CD14-positive monocyte (primary cell): ENCODE data around the gene EXT2. TPM values are rescaled to one million over a fixed set of nuclear protein-coding genes. Genes with fewer than 3 reads are reported as not detected.

Source experiments
- DNase-seq, 3 donors: peaks; one replicate each; pipeline ENCODE4 v3.0.0-alpha.2; 2011 to 2022
- H2AFZ ChIP-seq: 2 replicates; pipeline ENCODE4 v1.6.0; 2012; ENCODE audit warnings: mild to moderate bottlenecking, low read depth, low read length, inconsistent platforms; ENCODE audit not compliant: insufficient read depth, poor library complexity, severe bottlenecking
- H3K27ac ChIP-seq, 2 donors: 1 replicate in 1 of 2; 2 replicates in 1 of 2; pipeline ENCODE4 v1.5.1; 2012 to 2013; ENCODE audit warnings: low read length in 2 of 2, control low read depth in 1 of 2, inconsistent platforms in 1 of 2, low read depth in 1 of 2, mild to moderate bottlenecking in 1 of 2
- H3K27me3 ChIP-seq, 2 donors: one replicate each; pipeline versions ENCODE4 v1.6.0 to v1.6.1; 2011 to 2013; ENCODE audit warnings: low read length in 2 of 2; ENCODE audit not compliant: control insufficient read depth in 2 of 2, insufficient read depth in 2 of 2
- H3K36me3 ChIP-seq, 2 donors: replicated peaks in 1 of 2; 1 replicate in 1 of 2; 2 replicates in 1 of 2; pipeline versions ENCODE4 v1.5.1 to v1.6.1; 2012 to 2013; ENCODE audit warnings: low read length in 2 of 2, control low read depth in 1 of 2, inconsistent platforms in 1 of 2, mild to moderate bottlenecking in 1 of 2; ENCODE audit not compliant: insufficient read depth in 2 of 2, control insufficient read depth in 1 of 2
- H3K4me1 ChIP-seq, 2 donors: 1 replicate in 1 of 2; 2 replicates in 1 of 2; pipeline versions ENCODE4 v1.5.1 to v1.6.1; 2012 to 2013; ENCODE audit warnings: low read length in 2 of 2, control low read depth in 1 of 2, inconsistent platforms in 1 of 2, mild to moderate bottlenecking in 1 of 2, moderate library complexity in 1 of 2; ENCODE audit not compliant: insufficient read depth in 2 of 2, control insufficient read depth in 1 of 2
- H3K4me2 ChIP-seq: replicated peaks from 2 replicates; pipeline ENCODE3; 2012; ENCODE audit warnings: low read length, moderate library complexity, mild to moderate bottlenecking; ENCODE audit not compliant: poor library complexity, severe bottlenecking; ENCODE audit errors: extremely low read depth
- H3K4me3 ChIP-seq, 3 experiments: fragments of 200-600 bp in 1 of 3; sonication (generic) in 1 of 3; replicated peaks in 1 of 3; 1 replicate in 2 of 3; 2 replicates in 1 of 3; pipeline ENCODE4 v1.5.1; 2011 to 2013; ENCODE audit warnings: low read length in 3 of 3, mild to moderate bottlenecking in 3 of 3, control low read depth in 2 of 3, low read depth in 2 of 3, inconsistent platforms in 1 of 3, moderate library complexity in 1 of 3
- H3K79me2 ChIP-seq: 2 replicates; pipeline ENCODE4 v1.6.0; 2012; ENCODE audit warnings: mild to moderate bottlenecking, control low read depth, inconsistent platforms, low read length, moderate library complexity; ENCODE audit not compliant: insufficient read depth
- H3K9ac ChIP-seq: 2 replicates; pipeline ENCODE4 v1.6.0; 2017; ENCODE audit warnings: low read length, mild to moderate bottlenecking; ENCODE audit not compliant: insufficient read depth, poor library complexity, severe bottlenecking
- H3K9me3 ChIP-seq, 2 donors: replicated peaks in 1 of 2; 1 replicate in 1 of 2; 2 replicates in 1 of 2; pipeline versions ENCODE4 v1.5.1 to v1.6.1; 2012 to 2013; ENCODE audit warnings: low read length in 2 of 2, control low read depth in 1 of 2; ENCODE audit not compliant: control insufficient read depth in 1 of 2, insufficient read depth in 1 of 2
- H4K20me1 ChIP-seq: 2 replicates; pipeline ENCODE4 v1.6.0; 2012; ENCODE audit warnings: mild to moderate bottlenecking, low read length, control low read depth, moderate library complexity; ENCODE audit not compliant: insufficient read depth
- H3K27ac Mint-ChIP-seq, 7 donors: one replicate each; pipeline ENCODE4 v1.8.0; 2020; ENCODE audit warnings: mild to moderate bottlenecking in 7 of 7, mixed read lengths in 7 of 7, moderate library complexity in 6 of 7, inconsistent platforms in 2 of 7
- H3K27me3 Mint-ChIP-seq, 3 donors: one replicate each; pipeline ENCODE4 v1.8.0; 2021 to 2022; ENCODE audit warnings: low read depth in 3 of 3, mild to moderate bottlenecking in 3 of 3, mixed read lengths in 3 of 3, moderate library complexity in 3 of 3, inconsistent platforms in 1 of 3
- H3K36me3 Mint-ChIP-seq, 2 donors: one replicate each; pipeline ENCODE4 v1.8.0; 2020; ENCODE audit warnings: mixed read lengths in 2 of 2, inconsistent platforms in 1 of 2, mild to moderate bottlenecking in 1 of 2
- H3K4me1 Mint-ChIP-seq: one replicate; pipeline ENCODE4 v1.8.0; 2020; ENCODE audit warnings: mild to moderate bottlenecking, mixed read lengths
- H3K4me3 Mint-ChIP-seq, 2 donors: one replicate each; pipeline ENCODE4 v1.8.0; 2020; ENCODE audit warnings: mild to moderate bottlenecking in 2 of 2, mixed read lengths in 2 of 2, moderate library complexity in 1 of 2
- H3K9me3 Mint-ChIP-seq, 7 donors: one replicate each; pipeline ENCODE4 v1.8.0; 2020 to 2022; ENCODE audit warnings: mixed read lengths in 7 of 7, mild to moderate bottlenecking in 6 of 7, moderate library complexity in 6 of 7, inconsistent platforms in 2 of 7
- WGBS: methylation state at CpG from one replicate; pipeline ENCODE4 v1.1.5; 2013; ENCODE audit warnings: missing lambda C conversion rate; ENCODE audit not compliant: insufficient coverage; 5-methylcytosine and 5-hydroxymethylcytosine counted together
- intact Hi-C, 2 donors: fragments of 100-400 bp; cut with micrococcal nuclease; formaldehyde crosslinking; loops; one replicate each; pipeline versions ENCODE4 v1.15.0 to v1.15.1; 2023
- polyA plus RNA-seq, 3 donors: library from polyadenylated mRNA; depleted of rRNA in 1 of 3; unstranded in 2 of 3; stranded (reverse) in 1 of 3; fragments of 300-500 nt in 2 of 3; fragments of >200 nt in 1 of 3; fragmentation: Illumina TruSeq in 2 of 3; gene quantifications; 1 replicate in 2 of 3; 2 replicates in 1 of 3; pipeline ENCODE4 v1.2.3, GENCODE V29; 2012 to 2021
- TF ChIP-seq, protein P1 (sequence below): fragments of 200-600 bp; IDR thresholded peaks from one replicate; pipeline ENCODE4 v1.8.0; 2022; ENCODE audit warnings: antibody characterized with exemption, mild to moderate bottlenecking

The EXT2 gene
- polyA plus RNA-seq, 3 donors = 17.2 to 41.1 (median 34.2) TPM

DNA sequence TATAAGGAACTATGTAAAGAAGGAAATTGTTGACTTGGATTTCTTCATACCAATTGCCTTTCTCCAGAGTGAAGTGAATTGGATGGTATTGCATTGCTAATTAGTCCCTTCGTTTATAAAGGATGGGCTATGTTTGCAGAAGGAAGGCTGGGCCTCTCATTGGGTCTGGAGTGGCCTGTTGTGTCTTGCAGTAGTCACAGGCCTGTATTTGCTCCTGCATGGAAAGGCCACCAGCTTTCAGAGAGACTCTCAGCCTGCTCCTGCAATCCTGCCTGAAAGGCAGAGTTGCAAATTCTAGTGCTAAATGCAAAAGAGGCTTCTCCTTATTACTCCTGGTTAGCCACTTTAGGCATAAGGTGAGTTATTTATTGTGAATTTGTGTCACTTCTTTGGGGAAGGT, 103.8 kb downstream of the EXT2 start:
- Histone ChIP-seq H3K4me3 (no peak overlapping the region), H3K9ac (no peak overlapping the region), H3K27ac (no peak overlapping the region), H3K9me3 (peaks cover 0 to 3% of the 10 kb centered on the region in 2 donors), H4K20me1 (no peaks in the 10 kb centered on the region), H3K4me1 (no peaks in the 10 kb centered on the region), H3K79me2 (no peaks in the 10 kb centered on the region), H2AFZ (no peak overlapping the region), H3K27me3 (no peaks in the 10 kb centered on the region), H3K4me2 (no peak overlapping the region), H3K36me3 (peaks cover 2 to 46% of the 10 kb centered on the region in 2 donors)
- TF ChIP-seq, protein P1, sequence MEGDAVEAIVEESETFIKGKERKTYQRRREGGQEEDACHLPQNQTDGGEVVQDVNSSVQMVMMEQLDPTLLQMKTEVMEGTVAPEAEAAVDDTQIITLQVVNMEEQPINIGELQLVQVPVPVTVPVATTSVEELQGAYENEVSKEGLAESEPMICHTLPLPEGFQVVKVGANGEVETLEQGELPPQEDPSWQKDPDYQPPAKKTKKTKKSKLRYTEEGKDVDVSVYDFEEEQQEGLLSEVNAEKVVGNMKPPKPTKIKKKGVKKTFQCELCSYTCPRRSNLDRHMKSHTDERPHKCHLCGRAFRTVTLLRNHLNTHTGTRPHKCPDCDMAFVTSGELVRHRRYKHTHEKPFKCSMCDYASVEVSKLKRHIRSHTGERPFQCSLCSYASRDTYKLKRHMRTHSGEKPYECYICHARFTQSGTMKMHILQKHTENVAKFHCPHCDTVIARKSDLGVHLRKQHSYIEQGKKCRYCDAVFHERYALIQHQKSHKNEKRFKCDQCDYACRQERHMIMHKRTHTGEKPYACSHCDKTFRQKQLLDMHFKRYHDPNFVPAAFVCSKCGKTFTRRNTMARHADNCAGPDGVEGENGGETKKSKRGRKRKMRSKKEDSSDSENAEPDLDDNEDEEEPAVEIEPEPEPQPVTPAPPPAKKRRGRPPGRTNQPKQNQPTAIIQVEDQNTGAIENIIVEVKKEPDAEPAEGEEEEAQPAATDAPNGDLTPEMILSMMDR = no peak
- 67% methylated on average over 1 of the region's 1 CpG for WGBS
- intact Hi-C loops = no loop called here
- peaks cover 0 to 13% (median 5%) of the 10 kb centered on the region in 7 donors for H3K9me3 Mint-ChIP-seq
- DNase-seq = no peak
- H3K27me3 Mint-ChIP-seq = no peaks in the 10 kb centered on the region
- H3K4me3 Mint-ChIP-seq = no peak overlapping the region
- H3K36me3 Mint-ChIP-seq = peaks cover 45 to 61% of the 10 kb centered on the region in 2 donors
- H3K4me1 Mint-ChIP-seq = peaks cover 5% of the 10 kb centered on the region
- no peak overlapping the region for H3K27ac Mint-ChIP-seq

DNA sequence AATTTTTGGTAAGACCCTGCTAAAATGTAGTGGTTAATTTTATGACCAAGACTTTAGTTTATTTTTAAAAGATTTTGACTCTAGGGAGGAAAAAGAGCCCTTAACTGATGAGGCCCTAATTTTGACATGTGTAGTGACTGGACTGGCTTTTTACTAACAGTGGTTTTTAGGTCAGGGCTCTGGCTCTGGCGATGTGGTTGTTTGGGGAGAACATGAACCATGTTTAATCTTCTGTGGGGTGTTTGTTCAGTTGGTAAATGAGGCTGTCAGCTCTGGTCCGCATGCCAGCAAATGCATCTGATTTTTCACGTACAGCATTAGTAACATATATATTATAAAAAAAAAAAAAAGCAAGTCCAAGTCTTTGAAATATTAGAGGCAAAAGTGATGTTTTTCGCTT, 104.3 kb downstream of the EXT2 start:
- peaks cover 5% of the 10 kb centered on the region for H3K4me1 Mint-ChIP-seq
- peaks cover 0 to 12% (median 4%) of the 10 kb centered on the region in 7 donors for H3K9me3 Mint-ChIP-seq
- intact Hi-C loops = no loop called here
- peaks cover 0 to 3% of the 10 kb centered on the region in 2 donors for H3K9me3 ChIP-seq
- WGBS = no CpG with 5 or more reads among the region's 4 CpGs
- H3K27me3 ChIP-seq = no peaks in the 10 kb centered on the region
- H3K36me3 ChIP-seq = peaks cover 2 to 46% of the 10 kb centered on the region in 2 donors
- H3K27me3 Mint-ChIP-seq = no peaks in the 10 kb centered on the region
- H2AFZ ChIP-seq = no peak overlapping the region
- H3K36me3 Mint-ChIP-seq = peaks cover 43 to 58% of the 10 kb centered on the region in 2 donors
- H3K4me2 ChIP-seq = no peak overlapping the region
- H3K4me3 Mint-ChIP-seq = no peak overlapping the region
- no peak overlapping the region for H3K27ac Mint-ChIP-seq
- no peaks in the 10 kb centered on the region for H3K4me1 ChIP-seq
- H3K79me2 ChIP-seq = no peaks in the 10 kb centered on the region
- DNase-seq = no peak
- H4K20me1 ChIP-seq = no peaks in the 10 kb centered on the region
- H3K27ac ChIP-seq = no peak overlapping the region
- TF ChIP-seq, protein P1 = no peak
- H3K9ac ChIP-seq = no peak overlapping the region
- H3K4me3 ChIP-seq = no peak overlapping the region
